Astrocyte (in vitro differentiated cells and primary cell): ENCODE data around the gene AP2M1. TPM values are rescaled to one million over a fixed set of nuclear protein-coding genes. Genes with fewer than 3 reads are reported as not detected.

Source experiments
- DNase-seq: peaks from one replicate; pipeline ENCODE4 v3.0.0-alpha.2; 2010; ENCODE audit warnings: low read depth
- FAIRE-seq: peaks from 2 replicates; lab custom pipeline; 2011; peaks lifted over from hg19 to GRCh38; lab: Jason Lieb, UNC
- H2AFZ ChIP-seq: 2 replicates; pipeline ENCODE4 v1.6.0; 2012; ENCODE audit warnings: low read depth, low read length, inconsistent platforms
- H3K27ac ChIP-seq: 2 replicates; pipeline ENCODE4 v1.5.1; 2011; ENCODE audit warnings: low read depth, low read length, inconsistent platforms
- H3K27me3 ChIP-seq: 2 replicates; pipeline ENCODE4 v1.6.0; 2011; ENCODE audit warnings: low read length, inconsistent platforms; ENCODE audit not compliant: insufficient read depth
- H3K36me3 ChIP-seq: 2 replicates; pipeline ENCODE4 v1.5.1; 2011; ENCODE audit warnings: low read length, inconsistent platforms; ENCODE audit not compliant: insufficient read depth
- H3K4me1 ChIP-seq: 2 replicates; pipeline ENCODE4 v1.5.1; 2011; ENCODE audit warnings: low read length, inconsistent platforms; ENCODE audit not compliant: insufficient read depth
- H3K4me2 ChIP-seq: 2 replicates; pipeline ENCODE4 v1.6.0; 2012; ENCODE audit warnings: low read length, inconsistent platforms
- H3K4me3 ChIP-seq: 2 replicates; pipeline ENCODE4 v1.5.1; 2011; ENCODE audit warnings: low read depth, mild to moderate bottlenecking, low read length, inconsistent platforms; ENCODE audit not compliant: insufficient read depth
- H3K79me2 ChIP-seq: 2 replicates; pipeline ENCODE4 v1.6.0; 2012; ENCODE audit warnings: mild to moderate bottlenecking, low read length, inconsistent platforms; ENCODE audit not compliant: insufficient read depth
- H3K9ac ChIP-seq: 2 replicates; pipeline ENCODE4 v1.6.0; 2012; ENCODE audit warnings: mild to moderate bottlenecking, low read length, inconsistent platforms
- H3K9me3 ChIP-seq: 2 replicates; pipeline ENCODE4 v1.5.1; 2012; ENCODE audit warnings: low read depth, mild to moderate bottlenecking, low read length, inconsistent platforms; ENCODE audit not compliant: insufficient read depth
- H4K20me1 ChIP-seq: 2 replicates; pipeline ENCODE4 v1.6.0; 2012; ENCODE audit warnings: low read length, inconsistent platforms; ENCODE audit not compliant: insufficient read depth
- H3K27ac Mint-ChIP-seq: one replicate; pipeline ENCODE4 v1.8.0; 2021; ENCODE audit warnings: mild to moderate bottlenecking, mixed read lengths; ENCODE audit not compliant: unreplicated experiment
- H3K27me3 Mint-ChIP-seq: one replicate; pipeline ENCODE4 v1.8.0; 2021; ENCODE audit warnings: low read depth, mixed read lengths; ENCODE audit not compliant: unreplicated experiment
- H3K36me3 Mint-ChIP-seq: one replicate; pipeline ENCODE4 v1.8.0; 2021; ENCODE audit warnings: low read depth, mixed read lengths; ENCODE audit not compliant: unreplicated experiment
- H3K4me1 Mint-ChIP-seq: one replicate; pipeline ENCODE4 v1.8.0; 2021; ENCODE audit warnings: low read depth, mixed read lengths; ENCODE audit not compliant: unreplicated experiment
- H3K4me3 Mint-ChIP-seq: one replicate; pipeline ENCODE4 v1.8.0; 2021; ENCODE audit warnings: mild to moderate bottlenecking, moderate library complexity, mixed read lengths; ENCODE audit not compliant: unreplicated experiment
- H3K9me3 Mint-ChIP-seq: one replicate; pipeline ENCODE4 v1.8.0; 2021; ENCODE audit warnings: mild to moderate bottlenecking, mixed read lengths; ENCODE audit not compliant: unreplicated experiment
- EZH2 ChIP-seq: IDR thresholded peaks from 2 replicates; pipeline ENCODE4 v1.6.1; 2012; ENCODE audit warnings: mild to moderate bottlenecking, low read length, inconsistent platforms; ENCODE audit not compliant: insufficient read depth
- total RNA-seq: library from RNA; stranded (reverse); gene quantifications from 2 replicates; pipeline ENCODE4 v1.2.1, GENCODE V29; 2021
- TF ChIP-seq, protein P1 (sequence below): IDR thresholded peaks from 2 replicates; pipeline ENCODE4 v1.5.1; 2011; ENCODE audit warnings: low read depth, mild to moderate bottlenecking, inconsistent platforms, low read length, moderate library complexity; ENCODE audit not compliant: insufficient read depth

The AP2M1 gene
- total RNA-seq, 1 donor from 2014 or later, result 603 TPM

DNA sequence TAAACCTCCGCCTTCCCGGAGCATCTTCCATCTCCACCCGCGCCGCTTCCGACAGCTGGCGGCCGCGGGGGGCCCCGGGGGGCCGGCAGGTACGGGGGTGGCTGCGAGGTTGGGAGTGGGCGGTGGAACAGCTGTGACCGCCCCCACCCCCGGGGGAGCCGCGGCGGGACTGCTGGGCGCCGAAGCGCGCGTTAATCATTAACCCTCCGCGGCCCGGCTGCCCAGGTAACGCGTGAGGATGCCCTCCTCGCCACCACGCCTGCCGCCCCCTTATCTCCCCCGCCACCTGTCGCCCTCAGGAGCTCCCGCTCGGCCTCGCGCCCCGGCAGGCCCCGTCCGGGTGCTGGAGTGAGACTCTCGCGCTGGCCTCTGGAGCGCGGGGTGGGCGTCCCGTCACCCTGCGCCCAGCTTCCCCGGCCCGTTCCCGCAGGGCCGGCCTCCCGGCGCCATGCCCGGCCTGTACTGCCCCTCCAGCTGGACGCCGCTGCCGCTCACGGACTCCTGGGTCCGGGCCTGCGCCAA is 55.5 kb downstream of the AP2M1 start:
- H3K27me3 Mint-ChIP-seq, result peaks cover 63% of the 10 kb centered on the region
- DNase-seq (no peak), FAIRE-seq (no peak)
- peaks cover 47% of the 10 kb centered on the region for H3K27me3 ChIP-seq
- H3K79me2 ChIP-seq, result no peaks in the 10 kb centered on the region
- no peak overlapping the region for H2AFZ ChIP-seq
- H3K9ac ChIP-seq, result no peak overlapping the region
- no peak overlapping the region for H3K4me3 Mint-ChIP-seq
- no peaks in the 10 kb centered on the region for H3K9me3 Mint-ChIP-seq
- H3K36me3 Mint-ChIP-seq, result no peaks in the 10 kb centered on the region
- H3K4me2 ChIP-seq, result peak overlapping the region; percentile 83
- no peak overlapping the region for H3K27ac Mint-ChIP-seq
- TF ChIP-seq, protein P1, sequence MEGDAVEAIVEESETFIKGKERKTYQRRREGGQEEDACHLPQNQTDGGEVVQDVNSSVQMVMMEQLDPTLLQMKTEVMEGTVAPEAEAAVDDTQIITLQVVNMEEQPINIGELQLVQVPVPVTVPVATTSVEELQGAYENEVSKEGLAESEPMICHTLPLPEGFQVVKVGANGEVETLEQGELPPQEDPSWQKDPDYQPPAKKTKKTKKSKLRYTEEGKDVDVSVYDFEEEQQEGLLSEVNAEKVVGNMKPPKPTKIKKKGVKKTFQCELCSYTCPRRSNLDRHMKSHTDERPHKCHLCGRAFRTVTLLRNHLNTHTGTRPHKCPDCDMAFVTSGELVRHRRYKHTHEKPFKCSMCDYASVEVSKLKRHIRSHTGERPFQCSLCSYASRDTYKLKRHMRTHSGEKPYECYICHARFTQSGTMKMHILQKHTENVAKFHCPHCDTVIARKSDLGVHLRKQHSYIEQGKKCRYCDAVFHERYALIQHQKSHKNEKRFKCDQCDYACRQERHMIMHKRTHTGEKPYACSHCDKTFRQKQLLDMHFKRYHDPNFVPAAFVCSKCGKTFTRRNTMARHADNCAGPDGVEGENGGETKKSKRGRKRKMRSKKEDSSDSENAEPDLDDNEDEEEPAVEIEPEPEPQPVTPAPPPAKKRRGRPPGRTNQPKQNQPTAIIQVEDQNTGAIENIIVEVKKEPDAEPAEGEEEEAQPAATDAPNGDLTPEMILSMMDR, result no peak
- peak; percentile 84 for TF ChIP-seq EZH2
- H3K36me3 ChIP-seq, result no peaks in the 10 kb centered on the region
- peaks cover 9% of the 10 kb centered on the region for H4K20me1 ChIP-seq
- peaks cover 11% of the 10 kb centered on the region for H3K4me1 Mint-ChIP-seq
- no peak overlapping the region for H3K4me3 ChIP-seq
- no peaks in the 10 kb centered on the region for H3K9me3 ChIP-seq
- H3K4me1 ChIP-seq, result peaks cover 13% of the 10 kb centered on the region
- H3K27ac ChIP-seq, result no peak overlapping the region

DNA sequence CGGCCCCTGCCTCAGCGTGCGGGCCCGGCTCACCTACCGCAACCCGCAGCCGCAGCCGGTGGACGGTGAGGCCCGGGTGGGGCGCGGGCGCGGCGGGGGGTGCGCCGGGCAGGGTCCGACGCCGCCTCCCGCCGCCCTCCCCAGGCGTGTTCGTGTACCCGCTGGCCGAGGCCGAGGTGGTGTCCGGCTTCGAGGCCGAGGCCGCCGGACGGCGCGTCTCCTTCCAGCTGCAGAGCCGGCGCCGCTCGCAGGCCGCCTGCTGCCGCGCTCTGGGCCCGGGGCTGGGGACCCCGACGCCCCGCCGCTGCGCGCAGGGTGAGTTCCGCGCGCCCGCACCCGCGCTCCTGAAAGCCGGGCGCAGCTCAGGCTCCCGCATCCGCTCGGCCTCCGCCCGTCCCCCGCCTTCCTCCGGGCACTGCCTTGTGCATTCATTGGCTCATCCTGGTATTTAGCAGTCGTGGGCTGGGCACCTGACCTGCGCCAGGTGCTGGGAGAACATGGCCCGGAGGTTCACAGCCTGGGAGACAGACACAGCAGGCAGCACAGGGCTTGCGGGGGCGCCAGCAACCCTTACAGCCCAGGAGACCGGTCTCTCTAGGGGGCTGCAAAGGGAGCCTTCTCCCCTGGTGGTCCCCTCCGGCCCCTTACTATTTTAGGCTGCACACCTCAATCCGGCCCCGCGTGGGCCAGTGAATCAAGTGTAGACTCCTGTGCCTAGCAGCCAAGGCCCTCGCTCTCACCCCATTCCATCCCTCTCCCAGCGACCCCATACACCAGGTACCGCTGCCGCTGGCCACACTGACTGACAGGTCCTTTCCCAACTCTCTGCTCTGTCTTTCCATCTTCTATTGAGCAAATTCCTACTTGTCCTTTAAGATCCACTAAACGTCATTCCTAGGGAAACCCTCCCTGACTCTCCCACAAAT is 56.2 kb downstream of the AP2M1 start:
- no peaks in the 10 kb centered on the region for H3K9me3 ChIP-seq
- FAIRE-seq (no peak), DNase-seq (no peak)
- Mint-ChIP-seq H3K27ac (no peak overlapping the region), H3K9me3 (no peaks in the 10 kb centered on the region), H3K4me1 (peaks cover 11% of the 10 kb centered on the region), H3K36me3 (no peaks in the 10 kb centered on the region), H3K4me3 (peak overlapping the region; percentile 69), H3K27me3 (peaks cover 65% of the 10 kb centered on the region)
- no peak overlapping the region for H3K27ac ChIP-seq
- peak overlapping the region; percentile 83 for H3K4me2 ChIP-seq
- no peak overlapping the region for H3K4me3 ChIP-seq
- H3K9ac ChIP-seq, result no peak overlapping the region
- TF ChIP-seq, protein P1, result no peak
- TF ChIP-seq EZH2, result peak; percentile 97
- H3K4me1 ChIP-seq, result peaks cover 13% of the 10 kb centered on the region
- H3K36me3 ChIP-seq, result no peaks in the 10 kb centered on the region
- no peaks in the 10 kb centered on the region for H3K79me2 ChIP-seq
- no peak overlapping the region for H2AFZ ChIP-seq
- peaks cover 9% of the 10 kb centered on the region for H4K20me1 ChIP-seq
- H3K27me3 ChIP-seq, result peaks cover 45% of the 10 kb centered on the region

DNA sequence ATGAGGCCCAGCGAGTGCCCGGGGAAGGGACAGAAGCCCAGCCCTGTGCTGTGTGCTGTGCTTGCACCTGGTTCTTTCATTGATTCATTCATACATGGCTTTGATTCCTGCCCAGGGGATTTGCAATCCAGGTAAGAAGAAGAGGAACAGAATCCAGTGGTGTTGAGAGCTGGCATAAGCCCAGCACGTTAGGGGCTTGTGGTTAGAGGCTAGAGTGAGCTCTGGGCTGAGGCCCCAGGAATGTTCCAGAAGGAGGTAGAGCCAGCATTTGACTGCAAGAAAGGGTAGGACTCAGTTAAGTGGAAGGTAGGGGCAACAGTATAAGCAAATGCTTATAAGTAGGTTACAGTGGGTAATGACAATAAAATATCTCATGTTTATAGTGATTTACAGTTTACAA is 57.0 kb downstream of the AP2M1 start:
- H3K9me3 Mint-ChIP-seq, result no peaks in the 10 kb centered on the region
- peaks cover 62% of the 10 kb centered on the region for H3K27me3 Mint-ChIP-seq
- H3K4me3 Mint-ChIP-seq, result no peak overlapping the region
- DNase-seq (no peak), FAIRE-seq (no peak)
- no peaks in the 10 kb centered on the region for H3K79me2 ChIP-seq
- no peak overlapping the region for H3K27ac ChIP-seq
- no peaks in the 10 kb centered on the region for H3K36me3 ChIP-seq
- peaks cover 9% of the 10 kb centered on the region for H4K20me1 ChIP-seq
- H3K4me3 ChIP-seq, result no peak overlapping the region
- peaks cover 13% of the 10 kb centered on the region for H3K4me1 ChIP-seq
- H3K27me3 ChIP-seq, result peaks cover 41% of the 10 kb centered on the region
- no peak overlapping the region for H3K27ac Mint-ChIP-seq
- no peak overlapping the region for H2AFZ ChIP-seq
- H3K4me2 ChIP-seq, result no peak overlapping the region
- no peak overlapping the region for H3K9ac ChIP-seq
- peaks cover 11% of the 10 kb centered on the region for H3K4me1 Mint-ChIP-seq
- no peaks in the 10 kb centered on the region for H3K36me3 Mint-ChIP-seq
- TF ChIP-seq EZH2, result no peak
- TF ChIP-seq, protein P1, result no peak
- H3K9me3 ChIP-seq, result no peaks in the 10 kb centered on the region
